Stomach (tissue), 9 donors: ENCODE results near the gene CTIF. TPM values are rescaled to one million over a fixed set of nuclear protein-coding genes. Genes with fewer than 3 reads are reported as not detected.

Experiments used
- DNase-seq, 2 donors: peaks; one replicate each; pipeline versions ENCODE4 v3.0.0 to v3.0.0-alpha.2; 2013 to 2019
- H3K27ac ChIP-seq, 5 donors: fragments of 200-600 bp in 4 of 5; sonication (generic) in 4 of 5; one replicate each; pipeline ENCODE4 v1.5.1; 2013 to 2019; ENCODE audit warnings: mild to moderate bottlenecking in 1 of 5, moderate library complexity in 1 of 5
- H3K27me3 ChIP-seq, 3 donors: fragments of 200-600 bp; sonication (generic); one replicate each; pipeline ENCODE4 v1.5.1; 2017 to 2019; ENCODE audit warnings: mixed run types in 1 of 3
- H3K36me3 ChIP-seq, 4 donors: fragments of 200-600 bp; sonication (generic); 1 replicate in 3 of 4; 2 replicates in 1 of 4; pipeline ENCODE4 v1.5.1; 2016 to 2019
- H3K4me1 ChIP-seq, 4 donors: fragments of 200-600 bp; sonication (generic); one replicate each; pipeline ENCODE4 v1.5.1; 2016 to 2019
- H3K4me3 ChIP-seq, 4 donors: fragments of 200-600 bp; sonication (generic) in 3 of 4; one replicate each; pipeline ENCODE4 v1.5.1; 2016 to 2019; ENCODE audit warnings: mild to moderate bottlenecking in 1 of 4
- H3K9me3 ChIP-seq, 4 donors: fragments of 200-600 bp; sonication (generic); one replicate each; pipeline ENCODE4 v1.5.1; 2016 to 2019
- CTCF ChIP-seq, 7 experiments: fragments of 450-650 bp in 4 of 7; fragments of 200-600 bp in 3 of 7; sonication (generic) in 3 of 7; IDR thresholded peaks; one replicate each; pipeline ENCODE4 v1.5.1; 2016 to 2019; ENCODE audit warnings: antibody characterized with exemption in 7 of 7, control low read depth in 2 of 7, mild to moderate bottlenecking in 1 of 7
- EP300 ChIP-seq: sonication (generic); formaldehyde crosslinking; IDR thresholded peaks from one replicate; pipeline ENCODE4 v1.6.1; 2017; ENCODE audit warnings: antibody characterized with exemption
- POLR2A ChIP-seq, 4 donors: fragments of 450-650 bp; IDR thresholded peaks; one replicate each; pipeline ENCODE4 v1.6.1; 2016; ENCODE audit warnings: antibody characterized with exemption in 4 of 4, control low read depth in 2 of 4, mild to moderate bottlenecking in 1 of 4, moderate library complexity in 1 of 4
- POLR2AphosphoS5 ChIP-seq, 3 donors: sonication (generic); formaldehyde crosslinking; IDR thresholded peaks; one replicate each; pipeline ENCODE4 v1.6.1; 2016; ENCODE audit warnings: antibody characterized with exemption in 3 of 3
- WGBS, 5 donors: extraction: QIAGEN DNeasy Blood & Tissue Kit in 3 of 5; methylation state at CpG; one replicate each; pipeline versions ENCODE4 v1.1.5 to v1.1.7; 2013 to 2018; 5-methylcytosine and 5-hydroxymethylcytosine counted together
- intact Hi-C: fragments of 100-400 bp; cut with DNase I; formaldehyde crosslinking; loops from one replicate; pipeline ENCODE4 v1.15.1; 2023; ENCODE audit warnings: low total_unique reads
- polyA plus RNA-seq, 3 donors: library from polyadenylated mRNA; stranded (reverse); fragments of 200-250 nt; gene quantifications; one replicate each; pipeline ENCODE4 v1.2.3, GENCODE V29; 2013
- total RNA-seq, 5 donors: library from RNA; depleted of rRNA; stranded (reverse); fragments of >200 nt; gene quantifications; one replicate each; pipeline versions ENCODE4 v1.1.0 to v1.2.3, GENCODE V29; 2014 to 2016
- donor health status: healthy with polysubstance abuse.
- donor health status: Bipolar disorder and iron deficiency.
- donor health status: healthy.

Gene CTIF
- total and polyA plus RNA-seq, 8 donors = 16.3 to 105 (median 30.3) TPM

- no peaks in the 10 kb centered on the region for H3K9me3 ChIP-seq
- 75 to 98% (median 95%) methylated on average over 6 of the region's 6 CpGs for WGBS, 5 donors
- H3K4me1 ChIP-seq = peaks cover 0 to 14% (median 2%) of the 10 kb centered on the region in 4 donors
- intact Hi-C loops = no loop called here
- no peak overlapping the region for H3K4me3 ChIP-seq
- TF ChIP-seq CTCF (IDR thresholded peaks at IDR 0.05) (no peak), POLR2A (IDR thresholded peaks at IDR 0.05) (no peak), POLR2AphosphoS5 (IDR thresholded peaks at IDR 0.05) (no peak), EP300 (no peak)
- peaks cover 0 to 9% (median 0%) of the 10 kb centered on the region in 4 donors for H3K36me3 ChIP-seq
- no peak overlapping the region for H3K27ac ChIP-seq
- no peaks in the 10 kb centered on the region for H3K27me3 ChIP-seq
- no peak for DNase-seq
Observed at GRCh38 chr18:48600046-48600445, 61.2 kb downstream of the CTIF start.

- no peak for DNase-seq
- H3K27me3 ChIP-seq = no peaks in the 10 kb centered on the region
- H3K4me1 ChIP-seq = peaks cover 0 to 14% (median 5%) of the 10 kb centered on the region in 4 donors
- peaks cover 0 to 4% (median 0%) of the 10 kb centered on the region in 4 donors for H3K36me3 ChIP-seq
- intact Hi-C loops = no loop called here
- H3K27ac ChIP-seq = no peak overlapping the region
- no peak overlapping the region for H3K4me3 ChIP-seq
- WGBS, 5 donors = 74 to 88% (median 80%) methylated on average over 8 of the region's 8 CpGs
- TF ChIP-seq POLR2AphosphoS5 (IDR thresholded peaks at IDR 0.05) (no peak), CTCF (IDR thresholded peaks at IDR 0.05) (no peak), POLR2A (IDR thresholded peaks at IDR 0.05) (no peak), EP300 (no peak)
- no peaks in the 10 kb centered on the region for H3K9me3 ChIP-seq
Observed at GRCh38 chr18:48600456-48601090, 61.7 kb downstream of the CTIF start.

GRCh38 chr18:48601343-48601742, 62.5 kb downstream of the CTIF start:
- Histone ChIP-seq H3K9me3 (no peaks in the 10 kb centered on the region), H3K36me3 (no peaks in the 10 kb centered on the region), H3K27me3 (no peaks in the 10 kb centered on the region), H3K4me3 (no peak overlapping the region), H3K4me1 (peaks cover 0 to 14% (median 5%) of the 10 kb centered on the region in 4 donors), H3K27ac (no peak overlapping the region)
- WGBS, 5 donors = 75 to 84% (median 80%) methylated on average over 4 of the region's 4 CpGs
- DNase-seq = no peak
- intact Hi-C loops = no loop called here
- no peak for TF ChIP-seq POLR2AphosphoS5 (IDR thresholded peaks at IDR 0.05)
- TF ChIP-seq EP300 = no peak
- TF ChIP-seq CTCF (IDR thresholded peaks at IDR 0.05) = no peak

- no peak for DNase-seq
- no peak for TF ChIP-seq EP300
- H3K4me3 ChIP-seq = no peak overlapping the region
- no peaks in the 10 kb centered on the region for H3K36me3 ChIP-seq
- H3K27ac ChIP-seq = no peak overlapping the region
- peaks cover 0 to 17% (median 6%) of the 10 kb centered on the region in 4 donors for H3K4me1 ChIP-seq
- WGBS, 5 donors = 78 to 100% (median 94%) methylated on average over 3 of the region's 3 CpGs
- H3K27me3 ChIP-seq = no peaks in the 10 kb centered on the region
- intact Hi-C loops = no loop called here
- H3K9me3 ChIP-seq = no peaks in the 10 kb centered on the region
Observed at GRCh38 chr18:48602759-48603390, 64.0 kb downstream of the CTIF start.

- no peaks in the 10 kb centered on the region for H3K27me3 ChIP-seq
- H3K36me3 ChIP-seq = no peaks in the 10 kb centered on the region
- peak in 1 of 2 donors; percentile 43 for DNase-seq
- TF ChIP-seq CTCF (IDR thresholded peaks at IDR 0.05) (no peak), POLR2A (IDR thresholded peaks at IDR 0.05) (no peak), POLR2AphosphoS5 (IDR thresholded peaks at IDR 0.05) (no peak), EP300 (no peak)
- peaks cover 0 to 19% (median 9%) of the 10 kb centered on the region in 4 donors for H3K4me1 ChIP-seq
- intact Hi-C loops = no loop called here
- H3K9me3 ChIP-seq = no peaks in the 10 kb centered on the region
- WGBS, 5 donors = 48 to 73% (median 61%) methylated on average over 2 to 3 of the region's 3 CpGs
- no peak overlapping the region for H3K4me3 ChIP-seq
- no peak overlapping the region for H3K27ac ChIP-seq
Observed at GRCh38 chr18:48605408-48605845, 66.6 kb downstream of the CTIF start.
